Stimulated activated CD8-positive, alpha-beta memory T cell treated with anti-CD3 and anti-CD28 coated beads, Interleukin-12 subunit alpha, Interleukin-12 subunit beta, amount 100 ng/mL, for 24 hours (primary cell): ENCODE results near the gene OMA1.

Experiments
- DNase-seq: peaks from one replicate; pipeline ENCODE4 v3.0.0-alpha.2; 2020; ENCODE audit errors: extremely low read depth

The OMA1 gene

DNA sequence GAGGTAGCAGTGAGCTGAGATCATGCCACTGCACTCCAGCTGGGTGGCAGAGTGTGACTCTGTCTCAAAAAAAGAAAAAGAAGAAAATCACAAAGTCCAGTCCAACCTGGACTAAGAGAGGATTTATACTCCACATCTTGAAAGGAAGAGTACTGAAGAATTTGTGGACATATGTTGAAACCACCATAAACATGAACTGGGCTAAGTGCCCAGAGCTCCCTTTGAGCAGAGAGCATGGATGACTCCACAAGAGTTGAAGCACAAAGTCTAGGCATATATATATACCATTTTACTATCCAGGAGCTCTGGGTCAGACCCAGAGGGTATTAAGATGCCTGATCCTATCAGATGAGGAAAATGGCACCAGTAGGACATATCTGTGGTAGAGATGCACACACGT lies 86.6 kb downstream of the OMA1 start:
- DNase-seq: no peak

DNA sequence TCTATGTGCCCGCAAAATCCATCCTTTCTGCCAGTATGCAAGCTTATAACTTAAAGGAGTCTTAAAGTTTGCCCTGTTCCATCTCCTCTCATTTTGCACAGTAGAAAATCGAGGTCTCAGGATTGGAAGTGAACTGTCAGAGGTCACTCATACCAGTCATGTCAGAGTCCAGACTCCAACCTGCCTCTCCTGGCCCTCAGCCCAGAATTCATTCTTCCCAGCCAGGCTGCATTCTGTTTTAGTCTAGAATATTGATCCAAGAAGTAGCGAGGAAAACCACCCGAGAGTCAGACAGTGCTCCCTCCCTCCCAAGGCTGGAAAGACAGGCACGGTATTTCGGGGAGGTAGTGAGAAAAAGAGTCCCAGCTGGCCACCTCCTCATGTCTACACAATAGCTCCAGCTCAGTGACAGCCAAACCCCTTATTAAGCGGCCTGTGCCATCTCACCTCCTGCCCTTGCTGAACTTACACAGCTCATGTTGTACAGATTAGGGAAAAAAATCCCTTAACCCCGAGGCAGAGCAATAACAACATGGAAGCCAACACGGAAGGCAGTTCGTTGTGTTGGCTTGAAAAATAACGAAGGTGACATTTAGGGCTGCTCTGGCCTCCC lies 89.4 kb downstream of the OMA1 start:
- no peak for DNase-seq

GRCh38 chr1:58456470-58456869 lies 90.1 kb downstream of the OMA1 start:
- DNase-seq: no peak

DNA sequence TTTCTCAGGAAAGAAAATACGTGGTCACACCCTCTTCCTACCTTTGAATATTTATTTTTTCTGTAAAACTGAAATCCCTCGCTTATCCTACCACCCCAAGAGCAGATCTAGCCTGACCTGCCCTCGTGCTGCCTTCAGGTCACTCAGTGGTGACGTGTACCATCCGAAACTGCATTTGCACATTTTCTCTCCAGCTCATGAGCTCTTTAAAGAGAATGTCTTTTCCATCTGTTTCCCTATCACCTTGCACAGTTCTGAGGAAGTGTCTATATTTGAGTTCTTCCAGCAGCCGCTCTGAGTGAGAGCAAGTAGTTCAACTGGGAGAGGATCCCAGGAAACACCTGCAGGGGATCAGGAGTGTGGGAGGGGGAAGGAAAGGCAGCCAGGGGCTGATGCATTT lies 91.7 kb downstream of the OMA1 start:
- no peak for DNase-seq

DNA sequence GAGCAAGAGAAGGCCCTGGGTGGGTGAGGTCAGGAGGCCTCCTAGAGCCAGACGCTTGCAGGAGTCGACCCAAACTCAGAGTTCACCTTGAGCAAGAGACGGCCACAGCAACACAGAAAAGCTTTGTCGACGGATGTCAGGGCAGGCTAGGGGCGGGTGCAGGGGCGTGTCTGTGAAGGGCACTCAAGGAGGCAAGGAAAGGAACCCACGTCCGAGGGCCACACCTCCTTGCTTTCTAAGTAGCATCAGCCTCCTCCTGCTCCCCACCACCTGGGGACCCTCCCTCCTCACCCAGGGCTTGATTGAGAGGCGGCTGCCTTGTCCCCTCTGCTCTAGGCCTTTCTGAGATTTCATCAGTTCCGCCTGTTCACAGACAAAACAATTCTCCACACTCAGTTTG lies 92.1 kb downstream of the OMA1 start:
- no peak for DNase-seq

DNA sequence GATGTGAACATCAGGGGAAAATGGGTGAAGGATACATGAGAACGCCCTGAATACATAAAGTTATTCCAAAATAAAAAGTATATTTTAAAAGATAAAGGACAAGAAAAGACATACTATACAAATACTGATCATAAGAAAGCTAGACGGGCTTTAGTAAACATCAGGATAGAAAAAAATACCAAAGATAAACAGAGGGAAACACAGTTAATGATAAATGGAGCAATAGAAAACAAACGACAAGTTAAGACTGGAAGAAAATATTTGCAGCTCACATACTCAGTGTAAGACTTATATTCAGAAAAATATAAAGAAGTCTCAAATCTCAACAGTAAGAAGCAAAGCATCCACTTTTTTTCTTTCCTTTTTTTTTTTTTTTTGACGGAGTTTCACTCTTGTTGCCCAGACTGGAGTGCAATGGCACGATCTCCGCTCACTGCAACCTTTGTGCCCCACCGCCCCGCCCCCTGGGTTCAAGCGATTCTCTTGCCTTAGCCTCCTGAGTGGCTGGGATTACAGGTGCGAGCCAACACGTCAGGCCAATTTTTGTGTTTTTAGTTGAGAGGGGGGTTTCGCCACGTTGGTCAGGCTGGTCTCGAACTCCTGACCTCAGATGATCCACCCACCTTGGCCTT lies 94.8 kb downstream of the OMA1 start:
- no peak for DNase-seq

DNA sequence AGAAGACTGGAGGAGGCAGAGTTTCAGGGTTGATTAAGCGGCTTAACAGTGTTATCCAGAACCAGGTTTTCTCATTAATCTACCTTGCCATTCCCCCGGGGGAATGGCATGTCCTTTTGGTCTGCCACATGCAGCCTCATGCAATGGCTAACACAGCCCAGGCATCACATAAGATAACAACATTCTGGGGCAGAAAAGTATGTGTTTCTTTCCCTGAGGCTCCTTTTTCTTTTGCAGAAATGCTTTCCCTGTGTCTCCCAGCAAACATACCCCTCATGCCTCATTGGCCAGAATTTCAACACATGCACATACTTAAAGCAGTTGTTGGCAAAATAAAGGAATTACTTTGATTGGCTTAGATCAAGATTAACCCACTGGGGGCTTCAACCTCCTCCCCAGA lies 98.6 kb downstream of the OMA1 start:
- DNase-seq: no peak

GRCh38 chr1:58447042-58447441 lies 99.5 kb downstream of the OMA1 start:
- no peak for DNase-seq

DNA sequence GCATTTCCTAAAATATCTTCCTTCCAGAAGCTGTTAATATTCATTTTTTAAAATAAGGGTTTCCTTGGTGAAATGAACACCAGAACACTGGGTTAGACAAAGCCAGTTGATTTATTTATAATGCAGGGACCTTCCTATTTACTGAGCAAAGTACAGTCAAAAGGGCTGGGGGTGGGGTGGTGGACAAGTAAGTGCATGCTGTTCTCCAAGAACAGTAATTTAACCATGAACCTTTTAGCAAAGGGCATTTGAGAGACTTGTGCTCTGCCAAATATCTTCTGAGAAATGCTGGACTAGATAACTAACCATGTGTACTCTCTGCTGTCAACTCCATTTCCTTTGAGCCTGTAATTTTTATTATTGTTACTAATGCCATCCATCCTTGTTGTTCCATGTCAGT lies 100.2 kb downstream of the OMA1 start:
- DNase-seq: no peak

DNA sequence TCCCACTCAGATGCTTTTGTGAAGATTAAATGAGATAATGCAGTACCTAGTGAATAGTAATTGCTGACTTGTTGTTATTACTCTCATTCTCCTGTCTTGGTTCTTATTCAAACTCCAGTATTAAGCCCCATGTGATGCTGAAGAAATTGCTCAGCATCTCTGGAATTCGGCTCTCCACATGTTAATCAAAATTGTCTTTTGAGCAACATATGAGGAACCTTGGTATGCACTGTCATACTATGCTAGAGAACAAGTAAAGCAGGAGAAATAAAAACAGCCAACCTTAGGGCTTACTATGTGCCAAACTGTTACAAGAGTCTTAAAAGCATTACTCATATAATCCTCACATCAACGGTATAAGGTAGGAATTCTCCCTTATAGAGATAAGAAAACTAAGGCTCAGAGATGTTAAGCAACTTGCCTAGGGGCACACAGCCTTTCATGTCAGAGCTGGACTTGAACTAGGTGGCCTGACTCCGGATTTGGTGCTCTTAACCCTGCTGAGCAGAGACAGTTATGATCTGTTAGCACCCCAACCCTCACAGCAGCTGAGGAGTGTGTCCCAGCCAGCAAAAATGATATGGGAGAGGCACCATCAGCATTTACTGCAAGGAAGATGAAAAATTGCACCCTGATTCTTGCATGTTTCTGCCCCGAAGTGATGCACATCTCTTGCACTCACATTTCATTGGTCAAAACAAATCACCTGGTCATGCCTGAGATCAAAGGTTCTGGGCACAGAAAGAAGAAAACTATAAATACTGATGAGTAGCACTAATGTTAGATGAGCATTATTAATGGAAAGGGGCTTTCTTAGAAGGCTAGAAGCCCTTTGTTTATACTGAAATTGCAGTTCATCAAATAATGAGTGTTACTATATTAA lies 102.3 kb downstream of the OMA1 start:
- DNase-seq: no peak

DNA sequence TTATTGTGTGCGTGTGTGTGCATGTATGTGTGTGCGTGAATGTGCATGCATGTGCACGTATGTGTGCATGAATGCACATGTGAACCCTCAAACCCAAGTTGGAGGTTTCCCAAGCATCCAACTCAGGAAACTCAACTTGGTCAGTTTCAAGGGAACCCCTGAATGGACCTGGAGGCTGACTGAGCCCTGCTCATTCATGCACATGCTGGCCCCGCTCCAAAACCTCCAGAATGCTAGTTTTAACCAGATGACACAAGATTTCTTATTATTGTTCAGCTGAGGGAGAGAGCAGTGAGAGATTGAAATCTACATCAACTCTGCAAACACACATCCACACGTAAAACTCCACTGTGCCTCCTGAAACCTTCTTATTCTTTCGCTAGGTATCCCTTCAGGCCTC lies 104.4 kb downstream of the OMA1 start:
- DNase-seq: no peak

DNA sequence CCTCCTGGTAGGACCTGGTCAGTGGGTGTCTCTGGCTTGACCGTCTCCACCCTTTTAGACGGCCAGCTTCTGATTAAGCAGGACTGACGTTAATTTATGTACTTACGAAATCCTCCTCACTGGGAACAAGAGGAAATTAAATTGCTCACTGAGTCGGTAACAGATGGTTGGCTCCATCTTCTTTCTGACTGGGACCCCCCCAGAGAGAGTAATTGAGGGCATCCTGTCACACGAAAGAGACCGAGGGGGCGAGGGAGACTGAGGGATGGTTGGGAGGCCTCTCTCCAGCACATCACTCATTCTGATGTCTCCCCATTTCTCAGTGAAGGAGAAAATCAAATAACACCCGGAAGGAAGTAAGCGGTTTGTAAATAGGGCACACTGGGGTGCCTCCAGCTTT lies 104.8 kb downstream of the OMA1 start:
- DNase-seq: no peak

GRCh38 chr1:58440696-58441095 lies 105.8 kb downstream of the OMA1 start:
- DNase-seq: no peak

DNA sequence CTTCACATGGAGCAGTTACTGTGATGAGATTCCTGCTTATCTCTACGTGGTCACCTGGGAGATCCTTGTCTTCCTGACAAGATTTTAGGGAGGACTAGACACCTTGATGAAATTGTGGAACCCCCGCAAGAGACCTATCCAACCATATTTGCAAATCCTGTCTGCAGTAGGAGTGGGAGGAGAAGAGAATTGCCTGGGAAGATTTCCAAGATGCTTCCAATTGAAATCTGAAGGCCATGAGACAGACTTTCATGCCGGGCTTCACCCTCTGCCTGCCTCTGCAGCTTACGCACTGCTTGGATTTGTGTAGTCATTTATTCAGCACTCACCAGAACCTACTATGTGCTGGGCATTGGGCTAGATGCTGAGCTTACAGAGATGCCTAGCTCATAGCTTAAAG lies 106.6 kb downstream of the OMA1 start:
- no peak for DNase-seq

GRCh38 chr1:58438468-58438867 lies 108.1 kb downstream of the OMA1 start:
- DNase-seq: no peak

DNA sequence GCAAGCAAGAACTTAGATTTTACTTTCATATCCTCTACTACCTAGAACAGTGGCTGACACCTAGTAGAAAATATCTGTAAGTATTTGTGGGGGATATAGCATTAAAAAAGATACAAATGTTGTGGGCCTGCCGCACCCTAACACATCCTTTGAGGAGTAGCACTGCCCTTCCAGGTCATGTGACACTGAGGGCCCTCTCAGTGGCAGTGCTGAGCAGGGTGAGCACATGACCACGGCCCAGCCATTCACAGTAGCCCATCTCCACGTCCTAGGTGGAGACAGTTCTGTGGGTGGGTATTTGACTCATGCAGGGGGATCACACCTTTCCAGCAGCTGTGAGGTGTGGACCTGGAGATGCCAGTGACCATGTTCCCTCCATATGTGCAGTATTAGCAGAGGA lies 108.9 kb downstream of the OMA1 start:
- no peak for DNase-seq

DNA sequence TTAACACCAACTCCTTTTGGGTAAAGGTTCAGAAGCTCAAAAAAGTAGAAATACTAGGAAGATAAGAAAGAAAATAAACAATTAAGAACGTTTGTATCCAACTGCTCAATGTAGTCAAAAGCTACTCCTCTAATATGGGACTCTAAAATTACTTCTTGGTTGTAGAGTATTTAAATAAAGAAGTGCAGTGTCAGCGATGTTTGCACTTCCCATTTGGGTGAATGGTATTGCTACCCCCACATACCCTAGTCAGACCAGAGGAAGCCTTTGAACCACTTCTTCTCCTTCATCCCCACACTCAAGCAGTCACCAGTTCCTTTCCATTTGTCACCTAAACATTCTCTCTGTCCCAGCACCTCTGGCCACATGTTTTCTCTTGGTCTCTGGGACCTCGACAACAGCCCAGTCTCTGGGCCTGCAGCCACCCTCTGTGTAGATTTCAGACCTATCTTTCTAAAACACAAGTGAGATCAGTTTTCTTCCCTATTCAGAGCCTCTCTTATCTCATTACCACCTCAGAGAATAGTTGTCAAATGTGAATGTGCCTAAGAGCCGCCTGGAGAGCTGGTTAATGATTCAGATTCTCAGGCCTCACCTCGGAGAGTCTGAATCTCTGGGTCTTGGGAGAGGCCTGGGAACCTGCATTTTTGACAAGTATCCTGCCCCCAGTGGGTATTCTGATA lies 109.8 kb downstream of the OMA1 start:
- DNase-seq: no peak

DNA sequence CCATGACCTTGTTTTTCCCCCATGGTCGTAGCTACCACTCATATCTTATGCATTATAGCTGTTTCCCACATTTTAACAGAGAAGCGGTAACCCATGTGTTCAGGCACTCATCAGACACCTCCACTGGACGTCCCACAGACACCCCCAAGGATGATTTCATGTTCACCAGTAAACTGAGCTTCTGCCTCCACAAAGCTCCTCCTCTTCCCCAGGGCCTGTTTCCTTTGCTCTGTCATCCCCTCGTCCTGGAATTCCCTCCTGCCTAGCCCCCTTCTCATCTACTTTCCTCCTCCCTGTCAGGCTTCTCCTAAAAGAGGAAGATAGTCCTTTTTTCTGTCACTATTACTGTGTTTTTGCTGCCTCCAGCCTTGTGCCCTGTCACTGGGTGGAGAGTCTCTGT lies 111.2 kb downstream of the OMA1 start:
- DNase-seq: no peak

- no peak for DNase-seq
These were observed 111.9 kb downstream of the OMA1 start for GRCh38 chr1:58434607-58435006.

- DNase-seq: no peak
These were observed 112.3 kb downstream of the OMA1 start for GRCh38 chr1:58434181-58434580.

DNA sequence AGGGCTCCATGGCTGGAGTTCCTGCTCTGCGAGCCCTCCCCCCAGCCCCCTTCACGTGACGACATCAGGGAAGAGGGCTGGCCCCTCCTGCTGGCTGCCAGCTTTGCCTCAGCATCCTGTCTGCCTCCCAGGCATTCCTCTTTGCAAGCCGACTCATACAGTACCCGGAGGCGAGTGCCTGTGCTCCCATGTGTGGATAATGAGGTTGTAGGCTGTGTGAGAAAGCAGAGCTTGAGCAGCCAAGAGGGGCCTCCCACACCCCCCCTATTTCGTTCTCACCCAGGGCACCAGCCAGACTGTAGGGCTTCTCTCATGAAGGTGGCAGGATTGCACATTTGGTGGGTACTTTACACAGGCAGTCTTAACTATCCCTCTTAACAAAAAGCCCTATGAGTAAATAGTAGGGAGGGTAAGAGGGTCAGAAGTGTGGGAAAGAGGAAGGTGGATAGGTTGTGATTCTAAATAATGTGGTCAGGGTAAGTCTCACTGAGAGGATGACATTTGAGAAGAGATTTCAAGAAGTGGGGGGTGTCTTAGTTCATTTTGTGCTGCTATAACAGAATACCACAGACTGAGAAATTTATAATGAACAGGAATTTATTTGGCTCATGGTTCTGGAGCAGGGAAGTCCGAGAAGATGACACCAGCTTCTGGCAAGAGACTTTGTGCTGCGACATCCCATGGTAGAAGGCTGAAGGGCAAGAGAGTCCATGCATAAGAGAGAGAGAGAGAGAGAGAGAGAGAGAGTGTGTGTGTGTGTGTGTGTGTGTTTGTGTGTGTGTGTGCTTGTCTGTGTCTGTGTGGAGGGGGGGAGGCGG lies 113.5 kb downstream of the OMA1 start:
- no peak for DNase-seq
